MM.1S (cell line): ENCODE measurements around the gene MFSD6.

ENCODE experiments used
- DNase-seq: peaks from one replicate; pipeline ENCODE4 v3.0.0-alpha.2; 2015
- H2AFZ ChIP-seq: fragments of 300-600 bp; sonication (generic); 2 replicates; pipeline ENCODE4 v1.6.0; 2016; ENCODE audit warnings: antibody characterized with exemption, low read length
- H3F3A ChIP-seq: fragments of 300-600 bp; sonication (generic); 2 replicates; pipeline ENCODE4 v1.6.1; 2016; ENCODE audit warnings: mild to moderate bottlenecking, antibody characterized with exemption, low read length, moderate library complexity, mixed read lengths; ENCODE audit not compliant: insufficient read depth
- H3K27ac ChIP-seq: fragments of 300-600 bp; sonication (generic); 2 replicates; pipeline ENCODE4 v1.5.1; 2016; ENCODE audit warnings: mild to moderate bottlenecking, low read length
- H3K27me3 ChIP-seq: fragments of 300-600 bp; sonication (generic); replicated peaks from 2 replicates; pipeline ENCODE4 v1.6.0; 2016; ENCODE audit warnings: low read length; ENCODE audit not compliant: insufficient read depth
- H3K36me3 ChIP-seq: fragments of 300-600 bp; sonication (generic); replicated peaks from 2 replicates; pipeline ENCODE4 v1.6.1; 2016; ENCODE audit warnings: mild to moderate bottlenecking, low read length, mixed read lengths; ENCODE audit not compliant: insufficient read depth
- H3K4me1 ChIP-seq: fragments of 300-600 bp; sonication (generic); 2 replicates; pipeline ENCODE4 v1.6.1; 2016; ENCODE audit warnings: low read length, mixed read lengths
- H3K4me2 ChIP-seq: fragments of 300-600 bp; sonication (generic); 2 replicates; pipeline ENCODE4 v1.6.0; 2016; ENCODE audit warnings: low read depth, low read length
- H3K4me3 ChIP-seq: fragments of 300-600 bp; sonication (generic); 2 replicates; pipeline ENCODE4 v1.5.1; 2016; ENCODE audit warnings: low read length, mixed read lengths
- H3K79me2 ChIP-seq: fragments of 300-600 bp; sonication (generic); 2 replicates; pipeline ENCODE4 v1.6.1; 2016; ENCODE audit warnings: mixed run types, low read length, mixed read lengths
- H3K9ac ChIP-seq: fragments of 300-600 bp; sonication (generic); 2 replicates; pipeline ENCODE4 v1.6.1; 2016; ENCODE audit warnings: low read length, mixed read lengths
- H3K9me2 ChIP-seq: fragments of 300-600 bp; sonication (generic); replicated peaks from 2 replicates; pipeline ENCODE4 v1.6.1; 2016; ENCODE audit warnings: mild to moderate bottlenecking, low read length, mixed read lengths; ENCODE audit not compliant: insufficient read depth
- H3K9me3 ChIP-seq: fragments of 300-600 bp; sonication (generic); replicated peaks from 2 replicates; pipeline ENCODE4 v1.6.1; 2016; ENCODE audit warnings: mild to moderate bottlenecking, low read length, mixed read lengths; ENCODE audit not compliant: insufficient read depth
- H4K20me1 ChIP-seq: fragments of 300-600 bp; sonication (generic); 2 replicates; pipeline ENCODE4 v1.6.1; 2016; ENCODE audit warnings: mild to moderate bottlenecking, low read length, moderate library complexity, mixed read lengths; ENCODE audit not compliant: insufficient read depth
- CTCF ChIP-seq: fragments of 300-600 bp; sonication (generic); IDR thresholded peaks from 2 replicates; pipeline ENCODE4 v1.5.1; 2016; ENCODE audit warnings: antibody characterized with exemption, low read length, mixed read lengths
- EZH2 ChIP-seq: fragments of 300-600 bp; sonication (generic); optimal IDR thresholded peaks from 2 replicates; pipeline ENCODE3; 2017; ENCODE audit warnings: low read depth, mild to moderate bottlenecking, antibody characterized with exemption, low read length, mixed read lengths
- EZH2phosphoT487 ChIP-seq: fragments of 300-600 bp; sonication (generic); IDR thresholded peaks from 2 replicates; pipeline ENCODE4 v1.6.1; 2018; ENCODE audit warnings: antibody characterized with exemption, low read length

MFSD6 gene

GRCh38 chr2:190527918-190528317 lies 119.8 kb downstream of the MFSD6 start:
- Histone ChIP-seq H3K4me2 (no peak overlapping the region), H3K9me3 (no peaks in the 10 kb centered on the region), H3K4me1 (no peaks in the 10 kb centered on the region), H2AFZ (no peak overlapping the region), H3K9me2 (no peaks in the 10 kb centered on the region), H3F3A (no peaks in the 10 kb centered on the region), H3K79me2 (no peaks in the 10 kb centered on the region), H3K27me3 (no peaks in the 10 kb centered on the region), H3K4me3 (no peak overlapping the region), H3K27ac (no peak overlapping the region), H3K36me3 (no peaks in the 10 kb centered on the region), H4K20me1 (no peaks in the 10 kb centered on the region), H3K9ac (no peak overlapping the region)
- DNase-seq = no peak
- TF ChIP-seq EZH2 (no peak), CTCF (no peak), EZH2phosphoT487 (no peak)

- H3K9me2 ChIP-seq = no peaks in the 10 kb centered on the region
- H4K20me1 ChIP-seq = no peaks in the 10 kb centered on the region
- no peaks in the 10 kb centered on the region for H3K79me2 ChIP-seq
- peaks cover 4% of the 10 kb centered on the region for H3K4me1 ChIP-seq
- H3K9ac ChIP-seq = no peak overlapping the region
- no peak overlapping the region for H3K4me2 ChIP-seq
- DNase-seq = no peak
- H3F3A ChIP-seq = no peaks in the 10 kb centered on the region
- H3K4me3 ChIP-seq = no peak overlapping the region
- H2AFZ ChIP-seq = no peak overlapping the region
- no peaks in the 10 kb centered on the region for H3K27me3 ChIP-seq
- TF ChIP-seq EZH2phosphoT487 = no peak
- TF ChIP-seq CTCF = no peak
- TF ChIP-seq EZH2 = no peak
- no peaks in the 10 kb centered on the region for H3K36me3 ChIP-seq
- no peaks in the 10 kb centered on the region for H3K9me3 ChIP-seq
- no peak overlapping the region for H3K27ac ChIP-seq
Measured at GRCh38 chr2:190528521-190529001, 120.4 kb downstream of the MFSD6 start.

- H3K4me1 ChIP-seq = peaks cover 7% of the 10 kb centered on the region
- H3K27ac ChIP-seq = no peak overlapping the region
- no peaks in the 10 kb centered on the region for H3K9me3 ChIP-seq
- no peak overlapping the region for H2AFZ ChIP-seq
- TF ChIP-seq CTCF (no peak), EZH2 (no peak), EZH2phosphoT487 (no peak)
- H3K27me3 ChIP-seq = no peaks in the 10 kb centered on the region
- H3K9ac ChIP-seq = no peak overlapping the region
- no peak overlapping the region for H3K4me2 ChIP-seq
- H3F3A ChIP-seq = 0 out of 2 replicates have a peak, but pooled peaks cover 5% of the 10 kb centered on the region
- H4K20me1 ChIP-seq = no peaks in the 10 kb centered on the region
- no peak overlapping the region for H3K4me3 ChIP-seq
- no peaks in the 10 kb centered on the region for H3K36me3 ChIP-seq
- no peaks in the 10 kb centered on the region for H3K79me2 ChIP-seq
- H3K9me2 ChIP-seq = no peaks in the 10 kb centered on the region
- DNase-seq = no peak
Measured at GRCh38 chr2:190529486-190530247, 121.5 kb downstream of the MFSD6 start.
